Activated T-helper 1 cell treated with anti-CD3 and anti-CD28 coated beads, Interleukin-2, amount 50 U/mL, for 16 hours (primary cell): ENCODE results near the gene CPNE6.

Experiments used
- DNase-seq, 2 donors: peaks; one replicate each; pipeline ENCODE4 v3.0.0-alpha.2; 2020; ENCODE audit warnings: low read depth in 1 of 2, low spot score in 1 of 2

The CPNE6 gene

DNA sequence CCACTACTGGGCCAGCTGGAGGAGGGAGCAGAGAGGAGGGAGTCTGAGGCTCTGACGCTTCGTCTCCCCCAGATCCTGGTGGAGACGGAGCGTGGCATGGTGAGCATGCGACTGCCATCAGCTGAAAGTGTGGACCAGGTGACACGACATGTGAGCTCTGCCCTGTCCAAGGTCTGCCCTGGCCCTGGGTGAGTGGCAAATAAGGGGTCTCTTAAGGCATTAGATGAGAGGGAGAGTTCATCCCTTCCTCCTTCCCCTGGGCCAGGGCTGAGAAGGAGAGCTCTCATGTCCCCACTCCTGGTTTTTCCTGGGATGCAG is 17.1 kb upstream of the CPNE6 start:
- no peak for DNase-seq

DNA sequence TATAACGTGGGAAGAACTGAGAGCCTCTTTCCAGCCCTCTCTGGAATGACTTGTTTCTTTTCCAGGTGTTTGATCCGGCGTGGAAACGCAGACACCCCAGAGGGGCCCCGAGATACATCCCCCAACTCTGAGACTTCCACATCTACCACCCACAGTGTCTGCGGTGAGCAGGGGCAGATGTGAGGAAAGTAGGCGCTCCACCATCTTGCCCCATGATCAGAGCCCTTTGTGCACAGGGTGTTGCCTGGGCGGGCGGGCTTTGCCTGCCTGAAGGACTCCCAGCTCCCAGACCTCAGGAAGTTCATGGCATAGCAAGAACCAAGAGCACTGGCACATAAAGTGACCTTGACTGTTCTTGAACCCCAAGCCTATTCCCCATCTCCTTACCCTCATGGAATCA is 16.7 kb upstream of the CPNE6 start:
- no peak for DNase-seq

DNA sequence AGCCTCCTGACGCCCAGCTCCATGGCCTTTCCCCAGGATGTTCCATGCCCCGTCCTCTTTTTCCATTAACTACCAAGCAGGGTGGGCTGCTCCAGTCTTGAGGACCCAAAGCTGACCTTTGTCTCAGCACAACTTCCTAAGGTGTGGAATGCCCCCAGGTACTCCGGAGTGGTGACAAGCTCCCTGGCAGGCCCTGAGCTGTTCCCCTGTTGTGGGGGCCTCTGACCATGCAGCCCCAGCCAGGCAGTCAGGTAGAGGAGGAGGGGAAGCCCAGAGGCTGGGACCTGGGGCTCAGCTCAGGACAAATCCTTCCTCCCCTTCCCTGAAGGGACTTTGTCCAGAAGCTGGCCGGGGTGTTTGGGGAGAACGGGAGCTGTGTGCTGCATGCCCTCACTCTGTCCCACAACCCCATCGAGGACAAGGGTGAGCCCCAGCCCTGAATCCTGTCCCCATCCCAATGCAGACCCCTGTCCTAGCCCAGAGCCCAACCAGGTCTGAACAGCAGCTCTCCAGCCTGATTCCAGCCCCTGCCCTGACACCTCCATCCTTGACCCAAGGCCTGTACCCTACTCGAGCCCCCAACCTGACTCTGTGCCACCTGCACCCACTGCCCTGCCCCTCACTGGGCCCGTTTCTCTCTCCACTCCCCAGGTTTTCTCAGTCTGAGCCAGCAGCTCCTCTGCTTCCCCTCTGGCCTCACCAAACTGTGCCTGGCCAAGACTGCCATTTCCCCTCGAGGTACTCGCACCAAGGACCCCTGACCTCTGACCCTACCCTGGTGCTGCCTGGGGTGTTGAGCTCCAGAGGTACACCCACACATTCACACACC is 15.2 kb upstream of the CPNE6 start:
- no peak for DNase-seq

DNA sequence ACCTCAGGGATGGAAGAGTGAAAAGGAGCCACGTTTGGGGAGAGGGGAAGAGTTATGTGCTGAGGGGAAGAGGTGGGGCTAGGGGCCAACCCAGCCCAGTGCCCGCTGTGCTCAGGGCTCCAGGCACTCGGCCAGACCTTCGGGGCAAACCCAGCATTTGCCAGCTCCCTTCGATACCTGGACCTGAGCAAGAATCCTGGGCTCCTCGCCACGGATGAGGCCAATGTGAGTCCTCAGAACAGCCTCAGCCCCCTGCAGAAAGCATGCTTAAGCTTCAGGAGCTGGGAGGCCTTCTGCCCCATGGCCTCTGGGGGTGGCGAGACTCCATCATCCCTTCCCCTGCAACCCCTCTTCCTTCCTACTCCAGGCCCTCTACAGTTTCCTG is 14.6 kb upstream of the CPNE6 start:
- no peak for DNase-seq

DNA sequence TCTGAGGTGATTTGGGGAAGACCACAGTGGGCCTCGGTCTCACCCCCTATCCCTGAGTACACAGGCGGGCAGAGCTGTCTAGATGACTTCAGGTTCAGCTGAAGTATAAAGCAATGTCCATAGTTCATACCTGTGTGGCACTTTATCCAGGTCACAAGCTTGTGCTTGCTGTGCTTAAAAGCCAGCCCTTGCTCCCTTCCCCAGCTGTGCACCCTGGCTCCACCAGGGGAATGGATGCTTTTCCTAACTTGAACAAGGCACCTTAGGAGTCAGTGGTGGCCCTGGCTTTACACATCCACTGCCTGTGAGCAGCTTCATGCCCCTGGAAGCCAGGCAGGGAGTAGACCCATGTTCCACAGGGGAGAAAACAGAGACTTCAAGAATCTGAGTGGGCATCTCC is 14.1 kb upstream of the CPNE6 start:
- DNase-seq: no peak

DNA sequence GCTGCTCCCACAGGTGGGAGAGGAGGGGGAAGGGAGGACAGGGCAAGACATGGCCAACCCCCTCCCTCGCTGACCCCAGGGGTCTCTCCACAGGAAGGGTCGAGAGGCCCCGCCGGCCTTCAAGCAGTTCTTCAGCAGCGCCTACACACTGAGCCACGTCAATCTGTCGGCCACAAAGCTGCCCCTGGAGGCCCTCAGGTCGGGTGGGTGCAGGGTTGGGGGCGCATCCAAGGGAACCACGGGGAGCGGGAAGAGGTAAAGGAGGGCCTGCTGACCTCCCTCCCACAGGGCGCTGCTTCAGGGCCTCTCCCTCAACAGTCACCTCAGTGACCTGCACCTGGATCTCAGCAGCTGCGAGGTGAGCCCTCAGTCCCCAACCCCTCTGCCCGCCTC is 13.5 kb upstream of the CPNE6 start:
- no peak for DNase-seq

DNA sequence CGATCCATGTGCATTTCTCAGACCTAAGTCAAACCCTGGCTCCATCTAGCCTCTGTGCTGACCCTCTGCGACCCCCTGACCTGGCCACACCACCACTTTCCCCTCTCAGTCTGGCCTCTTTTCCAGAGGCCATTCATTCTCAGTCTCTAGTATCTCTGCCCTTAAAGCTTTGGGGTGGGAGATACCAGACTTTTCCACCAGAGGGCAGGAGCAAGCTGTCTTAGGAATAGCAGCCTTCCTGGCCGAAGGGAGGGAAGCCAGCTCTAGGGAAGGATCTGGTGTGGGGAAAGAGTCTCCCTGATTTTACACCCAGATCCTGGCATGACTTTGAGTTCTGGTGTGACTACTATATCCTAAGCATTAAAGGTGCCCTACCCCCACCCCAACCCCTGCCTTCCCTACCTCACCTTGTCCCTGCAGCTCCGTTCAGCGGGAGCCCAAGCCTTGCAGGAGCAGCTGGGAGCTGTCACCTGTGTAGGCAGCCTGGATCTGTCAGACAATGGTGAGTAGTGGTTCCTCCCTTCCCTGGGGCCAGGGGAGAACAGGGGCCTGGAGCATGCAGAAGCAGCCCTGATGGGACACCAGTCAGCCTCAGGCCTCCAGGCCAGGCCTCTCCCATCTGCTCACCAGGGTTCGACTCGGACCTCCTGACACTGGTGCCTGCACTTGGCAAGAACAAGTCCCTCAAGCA is 13.0 kb upstream of the CPNE6 start:
- no peak for DNase-seq

DNA sequence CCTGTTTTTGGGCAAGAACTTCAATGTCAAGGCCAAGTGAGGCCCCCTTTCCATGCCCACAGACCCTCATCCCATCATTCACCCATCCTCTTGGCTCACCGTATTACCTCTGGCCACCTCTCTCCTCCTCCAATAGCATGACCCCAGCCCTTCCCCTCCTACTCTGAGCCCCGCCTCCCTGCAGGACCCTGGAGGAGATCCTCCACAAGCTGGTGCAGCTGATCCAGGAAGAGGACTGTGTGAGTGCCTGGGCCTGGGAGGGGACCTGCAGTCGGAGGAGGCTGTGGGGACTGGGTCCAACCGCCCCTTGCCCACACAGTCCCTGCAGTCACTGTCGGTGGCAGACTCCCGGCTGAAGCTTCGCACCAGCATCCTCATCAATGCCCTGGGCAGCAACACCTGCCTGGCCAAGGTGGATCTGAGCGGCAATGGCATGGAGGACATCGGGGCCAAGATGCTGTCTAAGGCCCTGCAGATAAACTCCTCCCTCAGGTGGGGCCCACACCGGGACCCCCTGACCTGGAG is 12.3 kb upstream of the CPNE6 start:
- no peak for DNase-seq

DNA sequence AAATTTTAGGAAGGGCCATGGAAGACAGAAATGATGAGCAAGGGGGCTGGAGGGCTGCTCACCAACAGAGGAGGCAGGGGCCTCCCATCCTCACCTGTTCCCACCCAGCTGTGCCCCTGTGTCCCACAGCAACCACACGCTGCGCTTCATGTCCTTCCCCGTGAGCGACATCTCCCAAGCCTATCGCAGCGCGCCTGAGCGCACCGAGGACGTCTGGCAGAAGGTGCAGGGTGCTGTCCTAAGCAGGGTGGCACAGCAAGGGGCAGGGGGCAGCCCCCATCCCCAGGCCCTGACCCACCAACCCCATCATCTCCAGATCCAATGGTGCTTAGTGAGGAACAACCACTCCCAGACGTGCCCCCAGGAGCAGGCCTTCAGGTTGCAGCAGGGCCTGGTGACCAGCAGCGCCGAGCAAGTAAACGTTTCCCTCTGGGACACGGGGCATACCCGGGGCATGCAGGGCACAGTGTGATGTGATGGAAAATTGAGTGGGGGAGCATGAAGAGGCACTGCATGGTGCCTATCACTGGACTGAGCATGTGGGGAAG is 11.4 kb upstream of the CPNE6 start:
- DNase-seq: no peak

DNA sequence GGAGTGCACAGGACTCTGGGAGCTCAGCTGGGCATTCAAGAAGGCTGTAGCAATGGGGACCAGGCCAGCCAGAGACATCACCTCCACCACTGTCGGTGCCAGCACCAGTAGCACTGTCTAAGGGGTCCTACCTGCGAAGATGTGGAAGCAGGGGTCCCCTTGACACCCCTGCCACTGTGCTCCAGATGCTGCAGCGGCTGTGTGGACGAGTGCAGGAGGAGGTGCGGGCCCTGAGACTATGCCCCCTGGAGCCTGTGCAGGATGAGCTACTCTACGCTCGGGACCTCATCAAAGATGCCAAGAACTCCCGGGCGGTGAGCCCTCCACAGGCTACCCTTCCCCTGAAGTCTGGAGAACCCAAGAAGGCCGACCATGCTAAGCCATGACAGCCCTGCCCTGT is 10.9 kb upstream of the CPNE6 start:
- no peak for DNase-seq

DNA sequence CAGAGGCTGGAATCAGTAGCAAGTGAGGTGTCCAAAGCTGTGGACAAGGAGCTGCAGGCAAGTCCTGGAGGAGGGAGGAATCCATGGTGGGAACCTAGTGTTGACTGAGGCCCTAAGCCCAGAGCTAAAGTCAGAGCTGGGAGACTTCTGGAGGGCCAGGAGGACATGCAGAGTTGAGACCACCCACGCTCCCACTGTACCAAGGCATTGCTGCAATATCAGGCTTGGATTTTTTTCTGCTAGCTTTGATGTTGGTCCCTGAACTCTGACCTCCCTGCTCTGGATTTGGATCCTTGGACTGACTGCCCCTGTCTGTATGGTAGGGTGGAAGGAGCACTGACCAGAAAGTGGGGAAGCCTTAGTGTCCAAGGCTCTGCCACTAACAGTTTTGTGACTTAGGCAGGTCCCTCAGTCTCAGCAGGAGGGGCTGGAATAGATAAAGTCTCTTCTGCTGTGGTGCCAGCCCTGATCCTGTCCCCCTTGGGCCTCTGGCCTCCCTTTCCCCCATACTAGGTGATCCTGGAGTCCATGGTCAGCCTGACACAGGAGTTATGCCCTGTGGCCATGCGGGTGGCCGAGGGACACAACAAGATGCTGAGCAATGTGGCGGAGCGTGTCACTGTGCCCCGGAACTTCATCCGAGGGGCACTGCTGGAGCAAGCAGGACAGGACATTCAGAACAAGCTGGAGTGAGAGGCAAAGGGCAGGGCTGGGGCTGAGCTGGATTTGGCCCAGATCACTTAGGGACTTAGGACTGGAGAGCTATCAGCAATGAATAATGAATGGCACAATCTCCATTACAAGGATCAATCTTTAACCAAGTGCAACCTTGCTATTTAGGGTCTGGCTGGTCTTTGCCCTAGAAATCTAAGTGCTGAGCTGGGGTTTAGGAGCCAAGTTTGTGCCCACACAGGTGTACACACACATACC is 10.1 kb upstream of the CPNE6 start:
- DNase-seq: no peak

DNA sequence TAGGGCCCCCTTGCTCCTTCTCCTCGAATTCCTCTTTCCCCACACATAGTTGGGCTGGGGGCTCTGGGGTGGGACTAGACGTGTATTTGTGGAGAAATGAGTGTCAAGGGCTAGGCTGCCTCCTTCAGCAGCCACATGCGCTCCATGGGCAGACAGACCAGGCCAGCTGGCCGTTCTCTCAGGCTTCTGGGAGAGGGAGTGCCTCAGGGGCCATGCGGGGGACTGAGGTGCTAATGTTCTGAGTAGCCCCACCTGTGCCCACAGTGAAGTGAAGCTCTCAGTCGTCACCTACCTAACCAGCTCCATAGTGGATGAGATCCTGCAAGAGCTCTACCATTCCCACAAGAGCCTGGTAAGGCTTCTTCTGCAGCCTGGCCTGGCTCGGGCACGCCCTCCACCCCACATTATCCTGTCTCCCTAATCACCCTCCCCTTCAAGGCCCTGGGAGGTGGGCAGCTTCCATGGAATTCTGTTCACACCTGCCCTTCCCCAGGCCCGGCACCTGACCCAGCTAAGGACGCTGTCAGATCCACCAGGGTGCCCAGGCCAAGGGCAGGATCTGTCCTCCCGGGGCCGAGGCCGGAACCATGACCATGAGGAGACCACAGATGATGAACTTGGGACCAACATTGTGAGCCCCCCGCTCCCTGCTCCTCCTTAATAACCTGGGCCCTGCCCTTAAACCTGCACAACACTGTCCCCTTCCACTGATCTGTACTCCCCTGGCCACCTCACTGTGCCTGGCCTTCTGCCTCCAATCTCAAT is 9.0 kb upstream of the CPNE6 start:
- no peak for DNase-seq

DNA sequence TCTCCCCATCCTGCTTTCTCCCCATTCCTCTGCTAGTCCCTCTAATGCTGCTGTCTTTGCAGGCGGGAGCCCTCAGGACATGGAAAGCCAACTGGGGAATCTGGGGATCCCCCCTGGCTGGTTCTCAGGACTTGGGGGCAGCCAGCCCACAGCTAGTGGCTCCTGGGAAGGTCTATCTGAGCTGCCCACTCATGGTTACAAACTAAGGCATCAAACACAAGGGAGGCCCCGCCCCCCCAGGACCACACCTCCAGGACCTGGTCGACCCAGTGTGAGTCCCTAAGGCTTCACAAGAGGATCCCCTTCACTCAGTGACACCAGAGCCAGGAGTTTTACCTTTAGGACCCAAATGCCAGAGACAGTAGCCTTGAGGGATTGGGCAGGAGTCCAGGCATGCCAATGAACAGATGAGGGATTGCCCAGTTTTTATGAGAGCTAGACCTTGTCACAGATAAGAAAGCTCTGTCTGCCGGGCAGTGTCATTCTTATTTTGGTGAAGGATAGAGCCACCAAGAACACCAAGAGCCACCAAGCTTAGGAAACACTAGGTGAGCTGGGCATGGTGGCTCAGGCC is 8.0 kb upstream of the CPNE6 start:
- DNase-seq: no peak

DNA sequence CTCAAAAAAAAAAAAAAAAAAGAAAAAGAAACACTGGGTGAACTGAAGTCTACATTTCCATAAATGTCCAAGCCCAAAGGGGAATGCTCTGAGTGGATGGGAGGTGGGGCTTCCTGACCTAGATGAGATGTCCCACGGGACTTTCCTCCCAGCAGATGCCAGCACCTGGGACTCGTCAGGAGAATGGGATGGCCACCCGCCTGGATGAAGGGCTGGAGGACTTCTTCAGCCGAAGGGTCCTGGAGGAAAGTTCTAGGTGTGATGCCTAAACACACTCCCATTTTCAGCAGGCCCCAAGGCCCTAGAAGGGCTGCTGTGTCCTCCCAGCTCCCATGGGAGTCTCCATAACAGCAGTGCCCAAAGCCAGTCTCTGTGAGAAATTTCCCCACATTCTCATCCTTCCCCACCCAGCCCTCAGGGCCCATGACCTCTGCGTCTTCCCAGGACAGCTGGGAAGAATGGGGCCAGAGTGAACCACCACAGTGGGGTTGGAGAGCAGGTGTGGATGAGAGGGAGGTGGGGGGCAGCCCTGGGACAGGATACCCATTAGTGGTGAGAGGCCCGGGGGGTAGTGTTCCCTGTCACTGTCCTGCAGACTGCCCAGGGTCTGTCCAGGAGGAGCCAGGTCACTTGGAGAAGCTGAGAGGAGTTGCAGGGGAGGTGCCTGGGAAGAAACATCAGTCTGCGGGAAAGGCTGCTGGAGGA is 7.1 kb upstream of the CPNE6 start:
- DNase-seq: no peak

DNA sequence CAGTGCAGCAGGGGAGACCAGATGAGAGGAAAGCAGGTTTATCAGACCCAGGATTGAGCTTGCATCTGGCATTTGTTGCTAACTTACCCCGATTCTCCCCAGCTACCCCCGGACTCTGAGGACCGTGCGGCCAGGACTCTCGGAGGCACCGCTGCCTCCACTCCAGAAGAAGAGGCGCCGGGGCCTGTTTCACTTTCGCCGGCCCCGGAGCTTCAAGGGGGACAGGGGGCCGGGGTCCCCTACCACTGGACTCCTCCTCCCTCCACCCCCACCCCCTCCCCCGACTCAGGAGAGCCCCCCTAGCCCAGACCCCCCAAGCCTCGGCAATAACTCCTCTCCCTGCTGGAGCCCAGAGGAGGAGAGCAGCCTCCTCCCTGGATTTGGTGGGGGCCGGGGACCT is 6.5 kb upstream of the CPNE6 start:
- DNase-seq: no peak

DNA sequence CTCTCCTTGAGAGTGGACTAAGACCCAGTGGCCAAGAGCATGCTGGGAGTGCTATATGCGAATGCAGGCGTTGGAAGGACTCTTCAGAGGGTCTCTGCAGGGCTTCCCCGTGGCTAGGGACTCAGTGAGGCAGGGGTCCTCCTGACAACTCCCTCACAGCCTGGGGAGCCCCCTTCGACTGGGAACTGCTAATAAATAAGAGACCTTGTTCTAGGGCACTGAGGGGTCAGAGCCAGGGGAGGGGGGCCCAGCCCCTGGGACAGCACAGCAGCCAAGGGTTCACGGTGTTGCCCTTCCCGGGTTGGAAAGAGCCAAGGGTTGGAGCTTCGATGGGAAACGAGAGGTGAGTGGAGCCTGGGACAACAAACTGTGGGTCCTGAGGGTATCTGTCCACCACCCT is 6.0 kb upstream of the CPNE6 start:
- no peak for DNase-seq

DNA sequence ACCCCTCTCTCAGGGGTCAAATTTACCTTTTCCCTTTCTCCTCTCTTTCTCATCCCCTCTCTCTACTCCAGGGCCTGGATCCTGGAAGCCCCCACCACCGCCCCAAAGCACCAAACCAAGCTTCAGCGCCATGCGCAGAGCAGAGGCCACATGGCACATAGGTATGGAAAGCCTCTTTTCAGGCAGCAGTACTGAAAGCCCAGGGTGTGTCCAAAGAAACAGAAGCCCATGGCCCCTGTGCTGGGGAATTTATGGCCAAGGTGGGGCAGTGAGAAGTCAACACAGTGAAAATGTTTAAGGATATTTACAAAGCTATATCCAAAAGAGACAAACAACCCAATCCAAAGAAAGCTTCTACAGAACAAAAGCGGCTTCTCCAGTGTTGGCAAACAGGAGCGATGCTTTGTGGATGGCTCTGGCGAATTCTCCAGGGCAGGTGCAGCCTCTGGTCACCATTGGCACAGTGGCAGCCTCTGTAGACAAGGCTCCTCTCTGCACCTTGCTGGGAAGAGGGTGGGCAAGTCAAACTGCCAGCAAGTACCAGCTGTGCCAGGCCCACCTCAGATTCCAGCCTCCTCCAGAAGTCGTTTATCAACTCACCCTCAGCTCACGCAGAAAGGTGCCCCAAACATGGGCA is 4.7 kb upstream of the CPNE6 start:
- no peak for DNase-seq

DNA sequence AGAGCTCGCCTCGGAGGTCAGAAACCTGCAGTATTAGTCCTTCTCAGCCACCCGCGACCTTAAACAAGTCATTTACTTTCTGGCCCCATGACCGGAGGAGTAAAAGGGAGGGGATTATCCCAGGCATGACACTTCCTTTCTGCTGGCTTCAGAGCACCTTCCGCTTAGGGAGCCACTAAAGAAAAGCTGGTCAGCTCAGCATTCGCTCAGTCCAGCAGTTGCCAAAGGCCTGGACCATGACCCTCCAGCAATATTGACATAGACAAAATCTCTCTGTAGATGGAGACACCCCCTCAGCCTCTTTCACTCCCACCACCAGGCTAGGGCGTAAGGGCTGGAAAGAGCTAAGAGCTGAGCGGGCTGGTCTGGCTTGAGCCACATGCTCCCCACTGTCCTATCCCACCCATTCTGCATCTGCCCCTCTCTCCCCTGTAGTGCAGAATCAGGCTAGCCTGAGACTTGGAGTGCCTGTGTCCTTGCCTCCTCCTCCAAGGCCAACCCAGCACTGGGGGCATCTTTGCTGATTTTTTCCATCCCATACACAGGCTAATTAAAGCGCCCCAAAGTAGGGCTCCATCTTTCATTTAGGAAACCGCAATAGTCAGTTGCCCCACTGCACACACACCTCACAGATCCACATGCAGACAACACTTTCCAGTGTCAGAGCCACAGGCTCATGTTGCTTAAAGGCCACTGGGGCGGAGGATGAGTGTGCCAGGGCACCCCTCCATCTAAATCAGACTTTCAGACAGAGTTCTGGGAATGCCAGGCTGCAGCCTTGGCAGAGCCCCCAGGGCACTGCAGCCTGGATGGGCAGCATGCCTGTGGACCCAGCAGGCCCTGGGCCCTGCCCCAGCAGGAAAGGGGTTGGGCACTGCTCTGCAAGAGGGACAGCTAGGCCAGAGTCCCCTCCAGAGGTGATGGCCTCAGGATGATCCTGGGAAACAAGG is 4.0 kb upstream of the CPNE6 start:
- no peak for DNase-seq
